Prostate gland (tissue), 2 donors: ENCODE data around the gene FRMD4A.

Source experiments
- CTCF ChIP-seq, 4 experiments: fragments of 200-600 bp in 2 of 4; fragments of 450-650 bp in 2 of 4; sonication (generic) in 2 of 4; IDR thresholded peaks; 1 replicate in 3 of 4; 2 replicates in 1 of 4; pipeline ENCODE4 v1.5.1; 2016 to 2019; ENCODE audit warnings: antibody characterized with exemption in 4 of 4, mild to moderate bottlenecking in 2 of 4, moderate library complexity in 2 of 4
- POLR2A ChIP-seq: fragments of 450-650 bp; IDR thresholded peaks from one replicate; pipeline ENCODE4 v1.6.1; 2016; ENCODE audit warnings: antibody characterized with exemption, mild to moderate bottlenecking
- POLR2AphosphoS5 ChIP-seq: sonication (generic); formaldehyde crosslinking; IDR thresholded peaks from one replicate; pipeline ENCODE4 v1.6.1; 2017; ENCODE audit warnings: antibody characterized with exemption

GRCh38 chr10:14378387-14378960 lies 47.8 kb upstream of the FRMD4A start:
- TF ChIP-seq CTCF (IDR thresholded peaks at IDR 0.05) = no peak
- no peak for TF ChIP-seq POLR2A
- no peak for TF ChIP-seq POLR2AphosphoS5
